NCI-H1694 treated with DMSO at 0.1 percent for 48 hours (cell line): Measurements from ENCODE around the gene ALOX15B.

Experiments
- DNase-seq: peaks from one replicate; lab custom pipeline; 2025; lab: John Stamatoyannopoulos, UW

The ALOX15B gene

DNA sequence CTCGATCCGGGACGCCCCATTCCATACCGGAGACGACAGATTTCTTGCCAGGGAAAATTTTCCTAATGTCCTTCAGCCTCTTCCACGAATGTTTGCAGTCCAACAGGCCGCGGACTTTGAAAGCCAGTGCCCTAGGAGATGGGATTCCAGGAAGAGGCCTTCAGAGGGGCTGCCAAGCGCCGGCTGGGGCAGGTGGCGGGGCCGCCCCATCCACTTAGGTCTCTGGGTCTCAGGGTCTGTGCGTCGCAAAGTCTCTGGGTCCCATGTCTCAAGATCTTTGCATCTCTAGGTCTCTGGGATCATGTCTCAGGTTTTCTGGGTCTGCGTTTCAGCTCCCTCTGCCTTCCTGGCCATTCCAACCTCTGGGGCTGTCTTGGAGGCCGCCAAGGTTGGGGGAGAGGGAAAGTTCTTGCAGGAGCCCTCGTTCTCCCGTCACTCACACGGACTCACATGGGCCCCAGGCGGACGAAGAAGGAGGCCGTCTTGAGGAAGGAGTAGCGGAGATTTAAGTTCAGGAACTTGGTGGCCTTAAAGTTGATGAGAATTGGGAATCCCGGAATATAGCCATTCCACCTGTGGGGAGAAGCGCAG is 41.4 kb downstream of the ALOX15B start:
- DNase-seq = peak; percentile 54

DNA sequence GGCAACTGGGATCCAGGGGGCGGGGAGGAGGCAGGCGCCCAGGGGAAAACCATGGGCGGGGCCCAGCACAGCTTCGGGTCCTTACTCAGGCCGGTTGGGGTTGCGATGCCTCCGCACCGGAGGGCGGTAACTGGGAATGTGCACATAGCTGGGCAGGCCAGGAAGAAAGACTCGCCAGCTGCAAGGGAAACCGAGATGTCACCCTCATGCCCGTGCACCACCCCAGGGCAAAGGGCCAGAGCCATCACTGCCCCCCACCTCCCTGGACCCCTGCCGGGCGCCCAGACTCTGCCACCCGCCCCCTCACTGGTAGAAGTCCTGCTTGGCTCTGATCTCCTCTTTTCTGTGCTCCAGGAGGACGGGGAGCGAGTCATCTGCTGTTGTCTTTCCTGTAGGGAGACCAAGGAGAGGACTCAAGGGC is 42.0 kb downstream of the ALOX15B start:
- no peak for DNase-seq

DNA sequence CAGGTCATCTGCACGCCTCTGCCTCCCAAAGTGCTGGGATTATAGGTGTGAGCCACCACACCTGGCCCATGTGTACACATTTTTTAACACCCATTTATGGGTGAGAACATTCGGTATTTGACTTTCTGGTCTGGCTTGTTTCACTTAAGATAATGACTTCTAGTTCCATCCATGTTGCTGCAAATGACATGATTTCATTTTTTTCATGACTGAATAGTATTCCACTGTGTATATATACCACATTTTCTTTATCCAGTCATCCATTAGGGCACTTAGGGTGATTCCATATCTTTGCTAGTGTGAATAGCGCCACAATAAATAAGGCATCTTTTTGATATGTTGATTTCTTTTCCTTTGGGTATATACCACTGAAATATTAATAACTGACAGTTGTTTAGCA is 43.0 kb downstream of the ALOX15B start:
- no peak for DNase-seq

DNA sequence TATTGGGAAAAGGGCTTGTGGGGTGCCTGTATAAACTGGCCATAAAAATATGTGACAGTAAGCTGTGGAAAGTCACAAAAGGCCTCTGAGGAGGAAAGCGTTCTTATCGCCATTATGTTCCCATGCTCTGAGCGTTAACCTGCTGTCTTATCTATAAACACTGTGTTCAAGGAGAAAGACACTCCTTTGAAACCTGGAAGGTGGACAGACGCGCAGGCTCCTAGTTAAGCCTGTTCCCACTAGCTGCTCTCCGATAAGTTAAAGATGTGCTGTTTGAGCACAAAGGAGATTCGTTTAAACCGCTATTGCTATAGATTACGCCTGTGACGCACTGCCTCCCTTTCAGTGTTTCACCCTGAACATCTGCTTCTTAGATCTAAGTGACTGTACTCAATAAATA is 43.4 kb downstream of the ALOX15B start:
- DNase-seq = no peak

DNA sequence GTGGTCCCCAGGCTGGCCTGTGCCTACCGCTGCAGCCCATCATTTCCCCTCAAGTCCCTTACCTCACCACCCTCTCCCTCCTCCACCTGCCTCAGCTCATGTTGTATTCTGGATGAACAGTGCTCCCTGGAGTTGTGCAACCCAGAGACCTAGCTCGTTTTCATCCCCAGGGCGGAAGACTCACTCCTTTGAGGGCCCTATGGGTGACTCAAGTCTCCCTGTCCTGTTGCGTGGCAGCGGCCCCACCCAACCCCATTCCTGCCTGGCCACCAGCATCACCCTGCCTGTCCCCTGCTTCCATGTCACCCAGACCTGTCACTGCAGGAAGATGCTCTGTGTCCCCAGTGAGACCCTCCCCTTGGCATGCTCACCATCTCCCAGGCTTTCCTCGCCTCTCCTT is 45.4 kb downstream of the ALOX15B start:
- no peak for DNase-seq

DNA sequence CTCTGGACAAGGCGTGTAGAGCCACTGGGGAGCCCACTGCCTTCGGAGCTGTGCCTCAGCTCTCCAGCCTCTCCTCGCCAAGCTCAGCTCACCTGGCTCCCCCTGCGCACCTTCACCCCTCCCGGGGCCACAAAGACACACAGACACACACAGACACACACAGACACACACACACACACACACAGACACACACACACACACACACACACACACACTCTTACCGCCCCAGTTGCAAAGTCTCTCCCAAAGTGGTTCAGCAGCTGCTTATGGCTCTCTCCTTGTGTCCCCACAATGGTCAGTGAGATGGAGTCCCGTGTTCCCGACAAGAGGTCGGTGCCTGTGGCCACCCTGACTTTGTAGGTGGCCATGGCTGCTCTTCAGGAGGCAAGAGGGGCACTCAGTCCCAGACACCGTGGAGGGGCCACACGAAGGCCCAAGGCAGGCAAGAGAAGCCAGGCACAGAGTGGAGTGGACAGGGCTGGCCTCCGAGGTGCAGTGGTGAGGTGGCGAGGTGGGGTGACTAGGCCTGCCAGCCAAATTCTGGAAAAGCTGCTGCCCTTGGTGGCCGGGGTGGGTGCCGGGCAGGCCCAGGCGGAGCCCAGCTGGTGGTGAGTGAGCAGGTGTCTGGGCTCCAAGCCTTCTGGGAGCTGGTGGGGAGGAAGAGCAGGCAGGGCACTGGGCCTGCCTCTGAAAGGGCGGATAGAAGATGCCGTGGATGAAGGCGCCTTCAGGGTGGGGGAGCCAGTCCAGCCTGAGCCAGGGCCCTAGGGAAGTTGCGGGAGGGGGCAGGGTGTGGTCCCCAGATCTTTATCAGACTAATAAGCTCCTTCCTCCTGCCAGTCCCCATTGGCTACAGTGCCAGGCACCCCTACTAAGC is 48.5 kb downstream of the ALOX15B start, which contains the start of gene ALOX12B:
Gene ALOX12B, minus strand, starts transcription at position 642 of the 877 bp plus-strand sequence. Its CDS starts 274 bp downstream, at position 368.
- no peak for DNase-seq

DNA sequence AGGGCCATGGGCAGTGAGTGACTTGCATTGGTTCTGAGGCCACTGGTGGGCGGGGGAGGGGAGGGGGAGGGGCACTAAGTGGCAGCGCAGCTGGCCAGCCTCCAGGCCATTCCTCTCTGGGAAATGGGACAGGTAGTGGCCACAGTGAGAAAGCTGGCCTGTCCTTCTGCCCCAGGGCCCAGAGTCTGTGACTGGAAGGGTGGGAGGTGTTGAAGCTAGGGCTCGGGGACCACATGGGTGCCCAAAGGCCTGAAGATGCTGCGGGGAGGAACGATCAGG is 49.0 kb downstream of the ALOX15B start:
- DNase-seq = no peak

DNA sequence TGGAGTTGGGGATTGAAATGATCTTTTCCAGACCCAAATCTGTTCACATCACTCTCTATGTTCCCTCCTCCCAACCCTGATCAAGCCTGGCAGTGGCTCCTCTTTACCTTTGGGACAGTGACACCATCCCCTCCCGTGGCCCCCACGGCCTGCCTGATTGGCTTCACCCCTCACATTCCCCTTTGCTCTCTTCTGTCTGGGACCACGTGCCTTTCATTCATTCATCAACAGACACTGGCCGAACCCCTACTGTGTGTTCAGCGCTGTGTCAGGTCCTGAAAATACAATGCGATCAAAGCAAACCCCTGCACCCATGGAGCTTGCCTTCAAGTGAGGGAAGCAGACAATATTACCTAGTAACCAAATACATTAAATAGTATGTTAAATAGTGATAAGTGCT is 50.9 kb downstream of the ALOX15B start:
- DNase-seq = no peak

DNA sequence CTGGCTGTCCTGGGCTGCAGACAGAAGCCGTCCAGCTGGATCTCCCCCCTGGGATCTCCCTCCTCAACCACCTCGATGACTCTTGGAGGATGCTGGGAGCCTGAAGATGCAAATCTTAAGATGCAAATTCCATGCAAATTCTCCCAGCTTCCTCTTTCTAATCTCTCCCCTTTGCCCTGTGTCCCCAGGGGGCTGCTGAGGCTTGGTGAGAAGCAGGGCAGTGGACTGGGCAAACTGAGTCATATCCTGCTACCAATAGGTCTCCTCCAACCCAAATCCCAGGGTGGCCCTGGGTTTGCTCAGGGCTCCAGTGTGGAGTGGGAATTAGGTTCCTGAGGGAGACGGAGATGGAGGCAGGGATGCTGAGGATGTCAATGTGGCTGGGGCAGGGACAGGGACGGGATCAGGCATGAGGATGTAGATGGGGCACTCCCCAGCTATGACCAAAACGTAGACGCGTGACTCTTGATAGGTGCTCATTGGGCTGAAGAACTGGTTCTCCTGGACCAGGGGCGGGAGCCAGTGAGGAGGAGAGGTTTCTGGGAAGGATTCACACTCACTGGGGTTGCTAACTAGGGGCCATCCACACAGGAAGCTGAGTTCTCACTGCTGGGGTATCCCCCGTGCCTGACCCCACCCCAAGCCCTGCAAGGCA is 52.3 kb downstream of the ALOX15B start:
- no peak for DNase-seq

DNA sequence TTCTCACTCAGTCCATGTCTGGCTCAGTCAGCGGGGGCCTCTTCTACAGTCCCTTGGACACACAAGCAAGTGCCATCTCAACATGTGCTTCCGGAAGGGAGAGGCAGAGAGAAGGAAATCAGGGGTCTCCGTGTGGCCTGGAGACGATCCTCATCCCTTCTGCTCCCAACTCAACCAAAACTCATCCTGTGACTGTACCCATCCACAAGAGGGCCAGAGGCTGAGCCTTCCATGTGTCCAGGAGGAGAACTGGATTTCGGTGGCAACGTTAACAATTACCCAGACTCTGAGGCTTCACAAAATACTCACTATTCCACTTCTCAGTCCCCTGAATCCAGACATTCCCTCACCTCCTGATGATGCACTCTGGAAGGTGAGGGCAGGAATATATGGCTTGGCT is 56.5 kb downstream of the ALOX15B start:
- DNase-seq = no peak

DNA sequence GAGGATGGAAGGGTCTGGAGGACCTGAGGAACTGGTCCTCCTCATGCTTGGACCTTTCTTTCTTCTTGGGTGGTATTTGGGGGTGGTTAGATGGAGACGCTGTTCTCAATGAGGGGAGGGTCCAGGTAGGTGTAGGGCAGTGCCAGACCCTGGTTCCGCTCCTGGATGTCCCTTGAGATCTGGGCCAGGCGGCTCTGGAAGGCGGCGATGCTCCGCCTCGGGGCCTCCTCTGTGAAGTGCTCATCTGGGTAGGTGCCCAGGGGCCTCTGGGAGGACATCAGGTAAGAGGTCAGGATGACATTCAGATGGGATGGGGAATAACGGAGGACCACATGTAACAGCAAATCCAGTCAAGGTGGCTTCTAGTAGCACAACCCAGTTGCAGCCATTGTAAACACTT is 57.7 kb downstream of the ALOX15B start:
- DNase-seq = no peak
